NCI-H446 (cell line): Measurements from ENCODE around the gene TBC1D1.

Experiments used
- DNase-seq, 2 experiments: peaks; one replicate each; lab custom pipeline; 2025; lab: John Stamatoyannopoulos, UW

TBC1D1 gene

GRCh38 chr4:37994569-37994968 is 103.7 kb downstream of the TBC1D1 start:
- DNase-seq: no peak

GRCh38 chr4:37995299-37995821 is 104.5 kb downstream of the TBC1D1 start:
- no peak for DNase-seq

GRCh38 chr4:37995981-37996775 is 105.3 kb downstream of the TBC1D1 start:
- no peak for DNase-seq

GRCh38 chr4:37998226-37998625 is 107.3 kb downstream of the TBC1D1 start:
- no peak for DNase-seq

- no peak for DNase-seq
These were observed 108.3 kb downstream of the TBC1D1 start for GRCh38 chr4:37999000-37999716.

- DNase-seq: no peak
These were observed 109.1 kb downstream of the TBC1D1 start for GRCh38 chr4:37999965-38000364.

GRCh38 chr4:38001927-38002326 is 111.0 kb downstream of the TBC1D1 start:
- no peak for DNase-seq

GRCh38 chr4:38002451-38003071 is 111.7 kb downstream of the TBC1D1 start:
- DNase-seq: no peak

GRCh38 chr4:38003102-38003501 is 112.2 kb downstream of the TBC1D1 start:
- no peak for DNase-seq

- DNase-seq: no peak
These were observed 112.7 kb downstream of the TBC1D1 start for GRCh38 chr4:38003628-38004027.

- DNase-seq: no peak
These were observed 113.2 kb downstream of the TBC1D1 start for GRCh38 chr4:38004062-38004461.

- no peak for DNase-seq
These were observed 114.0 kb downstream of the TBC1D1 start for GRCh38 chr4:38004887-38005286.

- no peak for DNase-seq
These were observed 114.8 kb downstream of the TBC1D1 start for GRCh38 chr4:38005637-38006036.

- no peak for DNase-seq
These were observed 116.8 kb downstream of the TBC1D1 start for GRCh38 chr4:38007645-38008044.

GRCh38 chr4:38008571-38009021 is 117.7 kb downstream of the TBC1D1 start:
- DNase-seq: peak in 1 of 2 experiments; percentile 15

- no peak for DNase-seq
These were observed 118.5 kb downstream of the TBC1D1 start for GRCh38 chr4:38009421-38009820.

GRCh38 chr4:38009949-38010348 is 119.1 kb downstream of the TBC1D1 start:
- DNase-seq: no peak

GRCh38 chr4:38011511-38012162 is 120.8 kb downstream of the TBC1D1 start:
- DNase-seq: no peak

- peak; percentile 53 to 71 for DNase-seq
These were observed 122.8 kb downstream of the TBC1D1 start for GRCh38 chr4:38013461-38014366.

GRCh38 chr4:38014421-38014852 is 123.6 kb downstream of the TBC1D1 start:
- DNase-seq: no peak
